Activated CD4-positive, alpha-beta memory T cell treated with anti-CD3 and anti-CD28 coated beads for 36 hours (primary cell): ENCODE measurements around the gene CDK1. TPM values are rescaled to one million over a fixed set of nuclear protein-coding genes. Genes with fewer than 3 reads are reported as not detected.
"Not testable (repeated sequence)": the region's sequence is repeated elsewhere in the genome, so short reads cannot be mapped to it uniquely, and the experiment has no call there.

Experiments used
- CTCF ChIA-PET: fragments of 350-600 bp; sonication (Branson Sonifier 250); formaldehyde crosslinking; loops from one replicate; lab custom pipeline; 2021; ENCODE audit warnings: antibody characterized with exemption, inconsistent platforms; lab: Charles Lee
- POLR2A ChIA-PET: fragments of 350-600 bp; sonication (Branson Sonifier 250); formaldehyde crosslinking; loops from one replicate; lab custom pipeline; 2021; ENCODE audit warnings: antibody characterized with exemption; lab: Charles Lee
- DNase-seq: peaks from one replicate; pipeline ENCODE4 v3.0.0-alpha.2; 2020
- H3K27ac Mint-ChIP-seq: one replicate; pipeline ENCODE4 v1.8.0; 2021; ENCODE audit warnings: mixed read lengths
- H3K27me3 Mint-ChIP-seq: one replicate; pipeline ENCODE4 v1.8.0; 2021; ENCODE audit warnings: mixed read lengths
- H3K36me3 Mint-ChIP-seq: one replicate; pipeline ENCODE4 v1.8.0; 2021; ENCODE audit warnings: mixed read lengths
- H3K4me1 Mint-ChIP-seq: one replicate; pipeline ENCODE4 v1.8.0; 2021; ENCODE audit warnings: low read depth, mixed read lengths
- H3K4me3 Mint-ChIP-seq: one replicate; pipeline ENCODE4 v1.8.0; 2021; ENCODE audit warnings: mild to moderate bottlenecking, mixed read lengths
- H3K9me3 Mint-ChIP-seq: one replicate; pipeline ENCODE4 v1.8.0; 2021; ENCODE audit warnings: mixed read lengths
- intact Hi-C: fragments of 100-400 bp; cut with micrococcal nuclease; formaldehyde crosslinking; loops from one replicate; pipeline ENCODE4 v1.15.1; 2023
- total RNA-seq, 2 experiments: library from RNA; stranded (reverse); gene quantifications; one replicate each; pipeline ENCODE4 v1.2.3, GENCODE V29; 2021

The CDK1 gene
- total RNA-seq, 2 experiments from 2014 or later, result 153 TPM

GRCh38 chr10:60818134-60818770, 40.0 kb downstream of the CDK1 start:
- DNase-seq, result no peak
- Mint-ChIP-seq H3K27me3 (no peaks in the 10 kb centered on the region), H3K9me3 (no peaks in the 10 kb centered on the region), H3K27ac (no peak overlapping the region), H3K4me3 (no peak overlapping the region), H3K4me1 (peaks cover 3% of the 10 kb centered on the region), H3K36me3 (no peaks in the 10 kb centered on the region)
- intact Hi-C loops, result loop anchor here (10.0 kb wide), 2 partner anchors 937 to 1017 kb away; no protein-coding TSS in a partner anchor
- POLR2A ChIA-PET, result no interaction called here
- CTCF ChIA-PET, result interaction anchor here (1.0 to 1.9 kb wide), 3 partner anchors 11 to 322 kb away, joined by 3 to 7 read pairs (median 3); no protein-coding TSS in a partner anchor

GRCh38 chr10:60819271-60819670, 41.0 kb downstream of the CDK1 start:
- H3K4me3 Mint-ChIP-seq, result no peak overlapping the region
- peaks cover 3% of the 10 kb centered on the region for H3K4me1 Mint-ChIP-seq
- H3K27ac Mint-ChIP-seq, result no peak overlapping the region
- no peaks in the 10 kb centered on the region for H3K9me3 Mint-ChIP-seq
- no peak for DNase-seq
- no peaks in the 10 kb centered on the region for H3K36me3 Mint-ChIP-seq
- POLR2A ChIA-PET, result no interaction called here
- intact Hi-C loops, result loop anchor here (10.0 kb wide), 2 partner anchors 936 to 1016 kb away; no protein-coding TSS in a partner anchor
- H3K27me3 Mint-ChIP-seq, result no peaks in the 10 kb centered on the region
- CTCF ChIA-PET, result interaction anchor here (0.8 to 1.9 kb wide), 6 partner anchors 10 to 465 kb away, joined by 3 to 8 read pairs (median 3); no protein-coding TSS in a partner anchor

- Mint-ChIP-seq H3K27me3 (peaks cover 2% of the 10 kb centered on the region), H3K9me3 (no peaks in the 10 kb centered on the region), H3K36me3 (no peaks in the 10 kb centered on the region), H3K27ac (no peak overlapping the region), H3K4me1 (peaks cover 3% of the 10 kb centered on the region), H3K4me3 (no peak overlapping the region)
- intact Hi-C loops, result no loop called here
- ChIA-PET CTCF (interaction anchor here (0.7 to 1.9 kb wide), 4 partner anchors 11 to 144 kb away, joined by 3 to 8 read pairs (median 5); no protein-coding TSS in a partner anchor), POLR2A (no interaction called here)
- no peak for DNase-seq
Observed at GRCh38 chr10:60820093-60820754, 41.9 kb downstream of the CDK1 start.

- POLR2A ChIA-PET, result no interaction called here
- Mint-ChIP-seq H3K27me3 (peaks cover 3% of the 10 kb centered on the region), H3K4me3 (no peak overlapping the region), H3K36me3 (no peaks in the 10 kb centered on the region), H3K27ac (no peak overlapping the region), H3K4me1 (peaks cover under 1% of the 10 kb centered on the region), H3K9me3 (no peaks in the 10 kb centered on the region)
- intact Hi-C loops, result no loop called here
- CTCF ChIA-PET, result no interaction called here
- DNase-seq, result no peak
Observed at GRCh38 chr10:60821656-60822055, 43.4 kb downstream of the CDK1 start.

GRCh38 chr10:60822809-60823208, 44.5 kb downstream of the CDK1 start:
- Mint-ChIP-seq H3K9me3 (no peaks in the 10 kb centered on the region), H3K4me3 (no peak overlapping the region), H3K27ac (no peak overlapping the region), H3K27me3 (peaks cover 5% of the 10 kb centered on the region), H3K4me1 (peaks cover 1% of the 10 kb centered on the region), H3K36me3 (no peaks in the 10 kb centered on the region)
- intact Hi-C loops, result no loop called here
- CTCF ChIA-PET, result no interaction called here
- POLR2A ChIA-PET, result no interaction called here
- no peak for DNase-seq

GRCh38 chr10:60823324-60823723, 45.0 kb downstream of the CDK1 start:
- Mint-ChIP-seq H3K4me1 (peaks cover 6% of the 10 kb centered on the region), H3K9me3 (no peaks in the 10 kb centered on the region), H3K4me3 (no peak overlapping the region), H3K27ac (no peak overlapping the region), H3K36me3 (no peaks in the 10 kb centered on the region), H3K27me3 (peaks cover 5% of the 10 kb centered on the region)
- ChIA-PET POLR2A (no interaction called here), CTCF (interaction anchor here (1.4 kb wide), 1 partner anchor 141 kb away, joined by 3 read pairs; no protein-coding TSS in a partner anchor)
- intact Hi-C loops, result no loop called here
- no peak for DNase-seq

- intact Hi-C loops, result no loop called here
- no peak overlapping the region for H3K4me3 Mint-ChIP-seq
- DNase-seq, result no peak
- no peaks in the 10 kb centered on the region for H3K9me3 Mint-ChIP-seq
- POLR2A ChIA-PET, result no interaction called here
- CTCF ChIA-PET, result no interaction called here
- no peak overlapping the region for H3K27ac Mint-ChIP-seq
- H3K4me1 Mint-ChIP-seq, result peaks cover 9% of the 10 kb centered on the region
- peaks cover 8% of the 10 kb centered on the region for H3K27me3 Mint-ChIP-seq
- no peaks in the 10 kb centered on the region for H3K36me3 Mint-ChIP-seq
Observed at GRCh38 chr10:60825520-60825919, 47.2 kb downstream of the CDK1 start.

GRCh38 chr10:60827791-60828488, 49.7 kb downstream of the CDK1 start:
- no peak for DNase-seq
- ChIA-PET POLR2A (no interaction called here), CTCF (no interaction called here)
- intact Hi-C loops, result no loop called here
- Mint-ChIP-seq H3K36me3 (no peaks in the 10 kb centered on the region), H3K4me1 (peaks cover 9% of the 10 kb centered on the region), H3K9me3 (no peaks in the 10 kb centered on the region), H3K4me3 (no peak overlapping the region), H3K27me3 (peaks cover 8% of the 10 kb centered on the region), H3K27ac (no peak overlapping the region)

GRCh38 chr10:60828489-60828852, 50.2 kb downstream of the CDK1 start:
- CTCF ChIA-PET, result interaction anchor here (1.1 kb wide), 1 partner anchor 9 kb away, joined by 3 read pairs; no protein-coding TSS in a partner anchor
- Mint-ChIP-seq H3K36me3 (no peaks in the 10 kb centered on the region), H3K4me1 (peaks cover 9% of the 10 kb centered on the region), H3K27ac (no peak overlapping the region), H3K27me3 (peaks cover 8% of the 10 kb centered on the region), H3K9me3 (no peaks in the 10 kb centered on the region), H3K4me3 (no peak overlapping the region)
- POLR2A ChIA-PET, result no interaction called here
- no peak for DNase-seq
- intact Hi-C loops, result no loop called here

GRCh38 chr10:60832136-60832535, 53.9 kb downstream of the CDK1 start:
- POLR2A ChIA-PET, H3K9me3 Mint-ChIP-seq, intact Hi-C loops, CTCF ChIA-PET, H3K27me3 Mint-ChIP-seq, H3K4me3 Mint-ChIP-seq, DNase-seq, H3K36me3 Mint-ChIP-seq, H3K4me1 Mint-ChIP-seq, H3K27ac Mint-ChIP-seq: not testable (repeated sequence)

- ChIA-PET CTCF (interaction anchor here (1.0 kb wide), 1 partner anchor 17 kb away, joined by 3 read pairs; no protein-coding TSS in a partner anchor), POLR2A (no interaction called here)
- H3K27ac Mint-ChIP-seq, result no peak overlapping the region
- intact Hi-C loops, result no loop called here
- H3K4me3 Mint-ChIP-seq, result no peak overlapping the region
- H3K27me3 Mint-ChIP-seq, result peaks cover 2% of the 10 kb centered on the region
- no peaks in the 10 kb centered on the region for H3K4me1 Mint-ChIP-seq
- no peaks in the 10 kb centered on the region for H3K36me3 Mint-ChIP-seq
- no peaks in the 10 kb centered on the region for H3K9me3 Mint-ChIP-seq
- DNase-seq, result no peak
Observed at GRCh38 chr10:60834401-60834800, 56.1 kb downstream of the CDK1 start.

- CTCF ChIA-PET, result no interaction called here
- no peak overlapping the region for H3K27ac Mint-ChIP-seq
Observed at GRCh38 chr10:60835049-60835448, 56.8 kb downstream of the CDK1 start.

More at GRCh38 chr10:60835049-60835448, 56.8 kb downstream of the CDK1 start:
- Mint-ChIP-seq H3K36me3 (no peaks in the 10 kb centered on the region), H3K9me3 (no peaks in the 10 kb centered on the region), H3K27me3 (peaks cover 2% of the 10 kb centered on the region), H3K4me3 (no peak overlapping the region), H3K4me1 (no peaks in the 10 kb centered on the region)
- no peak for DNase-seq
- intact Hi-C loops, result no loop called here
- POLR2A ChIA-PET, result no interaction called here
